Measurements from ENCODE around the gene CDC42BPG. TPM values are rescaled to one million over a fixed set of nuclear protein-coding genes. Genes with fewer than 3 reads are reported as not detected.

Gene CDC42BPG
- total RNA-seq, 1 experiment from 2014 or later, result 24.9 TPM

- Histone ChIP-seq H3K27me3 (ENCODE audit: insufficient read depth, low read length) (no peaks in the 10 kb centered on the region), H3K14ac (ENCODE audit: insufficient read depth, low read length) (no peak overlapping the region), H3K4me2 (ENCODE audit: insufficient read depth, insufficient read length, low read length) (no peak overlapping the region), H3K23ac (ENCODE audit: insufficient read length, low read depth, low read length) (no peak overlapping the region), H3K56ac (ENCODE audit: insufficient read length, low read depth, low read length) (no peak overlapping the region), H2AFZ (ENCODE audit: low read length) (no peak overlapping the region), H2BK5ac (ENCODE audit: insufficient read length, low read length) (no peak overlapping the region), H2BK120ac (ENCODE audit: low read depth, low read length, poor library complexity, severe bottlenecking) (no peak overlapping the region), H3K4ac (ENCODE audit: low read depth, low read length) (no peak overlapping the region), H3K4me1 (ENCODE audit: insufficient read depth, low read length) (no peaks in the 10 kb centered on the region), H3K79me1 (ENCODE audit: insufficient read depth, low read depth, low read length, poor library complexity, severe bottlenecking) (no peaks in the 10 kb centered on the region), H2BK20ac (ENCODE audit: low read depth, low read length, poor library complexity, severe bottlenecking) (no peak overlapping the region), H2BK12ac (ENCODE audit: insufficient read length, low read depth, low read length) (no peak overlapping the region), H3K9me3 (ENCODE audit: control insufficient read depth, low read depth, low read length) (no peaks in the 10 kb centered on the region), H4K5ac (ENCODE audit: insufficient read length, low read depth, low read length) (no peak overlapping the region), H4K91ac (ENCODE audit: insufficient read length, low read depth, low read length) (no peak overlapping the region), H3K9ac (ENCODE audit: extremely low read depth, insufficient read length, low read length) (no peak overlapping the region), H2AK5ac (ENCODE audit: insufficient read length, low read length) (no peak overlapping the region), H2BK15ac (ENCODE audit: low read depth, low read length) (no peak overlapping the region), H3K23me2 (ENCODE audit: insufficient read length, low read depth, low read length, poor library complexity, severe bottlenecking) (peaks cover 2% of the 10 kb centered on the region), H4K8ac (replicated peaks; ENCODE audit: insufficient read length, low read depth, low read length) (no peak overlapping the region), H3K18ac (ENCODE audit: insufficient read length, low read depth, low read length) (no peak overlapping the region), H4K20me1 (ENCODE audit: control insufficient read depth, insufficient read depth, insufficient read length) (no peaks in the 10 kb centered on the region), H3T11ph (ENCODE audit: low read length) (no peak overlapping the region), H3K27ac (ENCODE audit: insufficient read length, low read depth, low read length) (no peak overlapping the region), H3K79me2 (ENCODE audit: insufficient read depth, low read length) (no peaks in the 10 kb centered on the region)
- peaks cover 0 to 24% (median 5%) of the 10 kb centered on the region in 3 experiments; a peak in 5 of 7 replicates for H3K36me3 Mint-ChIP-seq (ENCODE audit: insufficient read depth in 1 of 3, low read depth in 3 of 3)
- DNase-seq, result no peak
- H3K9me3 Mint-ChIP-seq, result no peaks in the 10 kb centered on the region
- H3K4me1 Mint-ChIP-seq, result peaks cover 15 to 23% of the 10 kb centered on the region in 2 experiments
- TF ChIP-seq CTCF (conservative IDR thresholded peaks at IDR 0.05), result no peak
- H3K4me3 Mint-ChIP-seq, result no peak overlapping the region
- whole genome bisulfite sequencing (ENCODE audit: extremely low coverage, insufficient read length, low lambda C conversion rate), result no CpG with 5 or more reads among the region's 28 CpGs
- H3K27ac Mint-ChIP-seq, result peak overlapping the region in 1 of 3 experiments; percentile 31; a peak in 1 of 7 replicates
- H3K27me3 Mint-ChIP-seq (ENCODE audit: low read depth), result peaks cover 2% of the 10 kb centered on the region
Observed at GRCh38 chr11:64838600-64839334, 5.7 kb downstream of the CDC42BPG start.
